HG02678 (cell line): ENCODE measurements around the gene CAD.
"Not testable (repeated sequence)": the region's sequence is repeated elsewhere in the genome, so short reads cannot be mapped to it uniquely, and the experiment has no call there.

Experiments used
- ATAC-seq: cut with Tn5 transposase; IDR thresholded peaks from one replicate; pipeline ENCODE4 v1.9.1; 2021; ENCODE audit warnings: mild to moderate bottlenecking, moderate library complexity; ENCODE audit not compliant: unreplicated experiment

CAD gene

GRCh38 chr2:27198068-27198467 lies 19.1 kb upstream of the CAD start:
- not testable (repeated sequence) for ATAC-seq

- ATAC-seq: no peak
Measured at GRCh38 chr2:27198627-27199026, 18.5 kb upstream of the CAD start.

- ATAC-seq: no peak
Measured at GRCh38 chr2:27199241-27199640, 17.9 kb upstream of the CAD start.

- no peak for ATAC-seq
Measured at GRCh38 chr2:27201675-27202074, 15.5 kb upstream of the CAD start.

GRCh38 chr2:27202854-27203253 lies 14.3 kb upstream of the CAD start:
- no peak for ATAC-seq

- ATAC-seq: no peak
Measured at GRCh38 chr2:27203741-27204140, 13.4 kb upstream of the CAD start.

GRCh38 chr2:27204566-27204965 lies 12.6 kb upstream of the CAD start:
- no peak for ATAC-seq

- no peak for ATAC-seq
Measured at GRCh38 chr2:27205206-27205605, 12.0 kb upstream of the CAD start.

- no peak for ATAC-seq
Measured at GRCh38 chr2:27206346-27206745, 10.8 kb upstream of the CAD start.

GRCh38 chr2:27208486-27209050 lies 8.6 kb upstream of the CAD start:
- ATAC-seq: no peak

- no peak for ATAC-seq
Measured at GRCh38 chr2:27209621-27210401, 7.4 kb upstream of the CAD start.

- ATAC-seq: no peak
Measured at GRCh38 chr2:27211241-27211942, 5.8 kb upstream of the CAD start.

- peak; percentile 82 for ATAC-seq
Measured at GRCh38 chr2:27211943-27212625, 5.1 kb upstream of the CAD start, which contains the start of the genes ATRAID and SLC5A6. TSS of gene ATRAID (plus strand) at chr2:27212041. CDS start at chr2:27212369, 328 bp downstream. TSS of gene SLC5A6 (minus strand) at chr2:27212268. CDS start at chr2:27207650, 4,618 bp downstream.

- ATAC-seq: no peak
Measured at GRCh38 chr2:27212626-27213471, 4.3 kb upstream of the CAD start.

- ATAC-seq: no peak
Measured at GRCh38 chr2:27214941-27215340, 2.2 kb upstream of the CAD start.

- no peak for ATAC-seq
Measured at GRCh38 chr2:27216416-27217137, 592 bp upstream of the CAD start.

- no peak for ATAC-seq
Measured at GRCh38 chr2:27218614-27219013, 1.4 kb downstream of the CAD start.

- ATAC-seq: no peak
Measured at GRCh38 chr2:27219091-27219490, 1.9 kb downstream of the CAD start.

- ATAC-seq: no peak
Measured at GRCh38 chr2:27220091-27220490, 2.9 kb downstream of the CAD start.

GRCh38 chr2:27221166-27221565 lies 4.0 kb downstream of the CAD start:
- ATAC-seq: no peak
